Breast epithelium (tissue), 4 donors: Measurements from ENCODE around the gene P3H2. TPM values are rescaled to one million over a fixed set of nuclear protein-coding genes. Genes with fewer than 3 reads are reported as not detected.
"Not testable (repeated sequence)": the region's sequence is repeated elsewhere in the genome, so short reads cannot be mapped to it uniquely, and the experiment has no call there.

Source experiments
- DNase-seq, 2 donors: peaks; one replicate each; pipeline ENCODE4 v3.0.0-alpha.2; 2019; ENCODE audit warnings: low spot score in 2 of 2
- H3K27ac ChIP-seq, 2 donors: fragments of 200-600 bp; sonication (generic) in 1 of 2; one replicate each; pipeline ENCODE4 v1.5.1; 2016 to 2019; ENCODE audit warnings: mild to moderate bottlenecking in 1 of 2
- H3K27me3 ChIP-seq, 2 donors: fragments of 200-600 bp; sonication (generic) in 1 of 2; one replicate each; pipeline versions ENCODE4 v1.5.1 to v1.6.0; 2017 to 2019; ENCODE audit warnings: control low read depth in 1 of 2, mild to moderate bottlenecking in 1 of 2
- H3K36me3 ChIP-seq: fragments of 200-600 bp; one replicate; pipeline ENCODE4 v1.5.1; 2019
- H3K4me1 ChIP-seq, 2 donors: fragments of 200-600 bp; sonication (generic); one replicate each; pipeline ENCODE4 v1.5.1; 2016 to 2019; ENCODE audit warnings: control low read depth in 1 of 2
- H3K4me3 ChIP-seq, 3 donors: fragments of 200-600 bp; sonication (generic); 1 replicate in 2 of 3; 2 replicates in 1 of 3; pipeline ENCODE4 v1.5.1; 2016 to 2019; ENCODE audit warnings: mild to moderate bottlenecking in 3 of 3, moderate library complexity in 2 of 3
- H3K9me3 ChIP-seq, 2 donors: fragments of 200-600 bp; sonication (generic) in 1 of 2; one replicate each; pipeline ENCODE4 v1.5.1; 2016 to 2019; ENCODE audit warnings: control low read depth in 1 of 2
- POLR2A ChIP-seq: fragments of 450-650 bp; IDR thresholded peaks from one replicate; pipeline ENCODE4 v1.6.1; 2016; ENCODE audit warnings: antibody characterized with exemption, mild to moderate bottlenecking, moderate library complexity
- POLR2AphosphoS5 ChIP-seq, 3 donors: sonication (generic); formaldehyde crosslinking; IDR thresholded peaks; one replicate each; pipeline ENCODE4 v1.6.1; 2017; ENCODE audit warnings: antibody characterized with exemption in 3 of 3
- intact Hi-C: fragments of 100-400 bp; cut with DNase I; formaldehyde crosslinking; loops from one replicate; pipeline ENCODE4 v1.15.1; 2023; ENCODE audit warnings: low total_unique reads
- total RNA-seq, 3 donors: library from RNA; depleted of rRNA; stranded (reverse); fragments of >200 nt; gene quantifications; one replicate each; pipeline ENCODE4 v1.1.0, GENCODE V29; 2016
- TF ChIP-seq, protein P1 (sequence below), 3 donors: fragments of 450-650 bp; IDR thresholded peaks; one replicate each; pipeline ENCODE4 v1.5.1; 2016 to 2017; ENCODE audit warnings: antibody characterized with exemption in 3 of 3, mild to moderate bottlenecking in 3 of 3, moderate library complexity in 3 of 3

P3H2 gene
- total RNA-seq, 3 donors from 2014 or later: 1.6 to 12.3 (median 10.2) TPM

DNA sequence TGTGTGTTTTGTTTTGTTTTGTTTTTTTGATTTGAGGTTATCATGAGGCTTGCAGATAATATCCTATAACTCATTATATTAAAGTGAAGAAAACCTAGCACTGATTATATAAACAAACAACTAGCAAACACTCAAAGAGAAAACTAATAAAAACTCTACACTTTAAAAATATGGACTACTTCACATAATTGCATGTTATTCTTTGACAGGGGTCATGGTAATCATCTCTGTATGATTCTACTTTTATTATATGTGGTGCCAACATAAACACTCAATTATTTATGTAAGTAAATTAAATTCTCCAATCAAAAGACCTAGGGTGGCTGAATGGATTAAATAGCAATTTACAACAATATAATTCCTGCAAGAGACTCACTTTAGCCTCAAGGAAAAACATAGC is 44.6 kb upstream of the P3H2 start:
- Histone ChIP-seq H3K4me1 (no peaks in the 10 kb centered on the region), H3K9me3 (no peaks in the 10 kb centered on the region), H3K4me3 (no peak overlapping the region), H3K36me3 (no peaks in the 10 kb centered on the region), H3K27ac (no peak overlapping the region), H3K27me3 (no peaks in the 10 kb centered on the region)
- no peak for TF ChIP-seq POLR2A
- TF ChIP-seq, protein P1, sequence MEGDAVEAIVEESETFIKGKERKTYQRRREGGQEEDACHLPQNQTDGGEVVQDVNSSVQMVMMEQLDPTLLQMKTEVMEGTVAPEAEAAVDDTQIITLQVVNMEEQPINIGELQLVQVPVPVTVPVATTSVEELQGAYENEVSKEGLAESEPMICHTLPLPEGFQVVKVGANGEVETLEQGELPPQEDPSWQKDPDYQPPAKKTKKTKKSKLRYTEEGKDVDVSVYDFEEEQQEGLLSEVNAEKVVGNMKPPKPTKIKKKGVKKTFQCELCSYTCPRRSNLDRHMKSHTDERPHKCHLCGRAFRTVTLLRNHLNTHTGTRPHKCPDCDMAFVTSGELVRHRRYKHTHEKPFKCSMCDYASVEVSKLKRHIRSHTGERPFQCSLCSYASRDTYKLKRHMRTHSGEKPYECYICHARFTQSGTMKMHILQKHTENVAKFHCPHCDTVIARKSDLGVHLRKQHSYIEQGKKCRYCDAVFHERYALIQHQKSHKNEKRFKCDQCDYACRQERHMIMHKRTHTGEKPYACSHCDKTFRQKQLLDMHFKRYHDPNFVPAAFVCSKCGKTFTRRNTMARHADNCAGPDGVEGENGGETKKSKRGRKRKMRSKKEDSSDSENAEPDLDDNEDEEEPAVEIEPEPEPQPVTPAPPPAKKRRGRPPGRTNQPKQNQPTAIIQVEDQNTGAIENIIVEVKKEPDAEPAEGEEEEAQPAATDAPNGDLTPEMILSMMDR (IDR thresholded peaks at IDR 0.05): no peak
- TF ChIP-seq POLR2AphosphoS5 (IDR thresholded peaks at IDR 0.05): no peak
- intact Hi-C loops: no loop called here
- DNase-seq: no peak

DNA sequence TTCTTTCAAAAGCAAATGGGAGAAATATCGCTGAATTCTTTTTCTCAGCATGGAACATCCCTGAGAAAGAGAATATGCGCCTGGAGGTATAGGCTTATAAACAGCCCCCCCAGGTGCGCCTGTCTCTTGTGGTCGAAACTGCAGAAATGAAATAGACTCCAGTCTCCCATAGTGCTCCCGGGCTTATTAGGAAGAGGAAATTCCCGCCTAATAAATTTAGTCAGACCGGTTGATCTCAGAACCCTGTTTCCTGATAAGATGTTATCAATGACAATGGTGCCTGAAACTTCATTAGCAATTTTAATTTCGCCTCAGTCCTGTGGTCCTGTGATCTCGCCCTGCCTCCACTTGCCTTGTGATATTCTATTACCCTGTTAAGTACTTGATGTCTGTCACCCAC is 41.3 kb upstream of the P3H2 start:
- H3K9me3 ChIP-seq, intact Hi-C loops, DNase-seq, H3K4me1 ChIP-seq, H3K27ac ChIP-seq, H3K36me3 ChIP-seq, H3K27me3 ChIP-seq, H3K4me3 ChIP-seq: not testable (repeated sequence)

DNA sequence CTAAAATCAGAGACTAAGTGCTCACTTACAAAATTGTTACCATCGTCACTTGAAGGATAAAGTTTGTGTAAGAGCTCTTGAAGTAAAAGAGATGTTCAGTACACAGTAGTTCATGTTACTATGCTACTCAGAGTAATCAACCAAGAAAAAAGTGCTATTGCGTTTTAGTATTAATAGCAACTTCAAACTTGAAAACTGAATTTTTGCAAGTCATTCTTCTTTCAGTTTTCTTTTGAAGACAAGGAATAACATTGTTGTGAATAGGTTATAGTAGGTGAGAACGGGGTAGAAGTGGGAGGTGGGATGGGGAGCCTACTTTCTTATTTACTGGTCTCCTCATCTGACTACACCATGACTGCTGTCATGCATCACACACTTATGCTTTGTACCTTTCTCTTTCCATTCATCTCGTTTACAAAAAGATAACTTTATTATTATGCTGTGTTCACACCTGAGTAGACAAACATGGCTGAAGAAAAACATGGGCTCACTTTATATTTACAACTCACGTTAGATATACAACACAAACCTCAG is 39.3 kb upstream of the P3H2 start:
- Histone ChIP-seq H3K27ac (no peak overlapping the region), H3K4me3 (no peak overlapping the region), H3K4me1 (no peaks in the 10 kb centered on the region), H3K9me3 (no peaks in the 10 kb centered on the region), H3K36me3 (no peaks in the 10 kb centered on the region), H3K27me3 (no peaks in the 10 kb centered on the region)
- intact Hi-C loops: no loop called here
- DNase-seq: no peak
- TF ChIP-seq, protein P1 (IDR thresholded peaks at IDR 0.05): no peak
- TF ChIP-seq POLR2A (no peak), POLR2AphosphoS5 (IDR thresholded peaks at IDR 0.05) (no peak)

DNA sequence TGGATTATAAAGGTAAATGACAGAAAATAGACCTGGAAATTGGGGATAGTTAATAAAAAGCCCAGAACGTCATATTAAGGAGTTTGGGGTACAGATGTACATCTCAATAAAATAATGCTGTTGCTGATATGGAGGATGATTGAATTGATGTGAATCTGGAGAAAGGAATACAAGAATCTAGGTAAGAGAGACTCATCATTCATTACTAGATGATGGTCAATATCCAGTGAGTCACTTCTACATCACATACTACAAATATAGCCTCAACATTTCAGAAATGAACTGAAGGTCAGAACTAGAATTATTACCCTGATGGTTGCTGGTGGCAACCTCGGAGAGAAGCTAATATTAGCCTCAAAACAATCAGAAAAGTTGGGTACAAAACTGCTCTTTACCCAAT is 37.6 kb upstream of the P3H2 start:
- no peaks in the 10 kb centered on the region for H3K9me3 ChIP-seq
- no peaks in the 10 kb centered on the region for H3K27me3 ChIP-seq
- TF ChIP-seq POLR2A (no peak), POLR2AphosphoS5 (IDR thresholded peaks at IDR 0.05) (no peak)
- TF ChIP-seq, protein P1 (IDR thresholded peaks at IDR 0.05): no peak
- no peak overlapping the region for H3K27ac ChIP-seq
- no peaks in the 10 kb centered on the region for H3K4me1 ChIP-seq
- no peak for DNase-seq
- intact Hi-C loops: no loop called here
- no peaks in the 10 kb centered on the region for H3K36me3 ChIP-seq
- no peak overlapping the region for H3K4me3 ChIP-seq

DNA sequence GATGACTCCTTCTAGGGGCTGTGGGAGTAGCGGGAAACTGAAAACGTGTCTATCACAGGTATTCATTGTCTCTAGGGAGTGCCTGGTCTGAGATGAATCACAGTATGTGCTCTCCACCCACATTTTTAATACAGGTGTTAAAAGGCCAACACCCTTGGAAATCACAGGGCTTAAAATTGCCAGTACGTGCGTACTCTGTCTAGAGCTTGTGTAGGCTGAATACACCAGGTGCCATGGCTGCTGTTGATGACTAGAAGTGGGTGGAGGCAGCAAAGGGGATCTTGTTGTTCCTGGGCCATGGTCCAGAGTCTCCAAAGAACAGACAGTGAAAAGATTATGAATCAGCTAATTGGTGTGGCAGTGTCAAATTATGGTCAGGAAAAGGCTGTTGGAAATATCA is 35.1 kb upstream of the P3H2 start:
- Histone ChIP-seq H3K27ac (no peak overlapping the region), H3K4me3 (no peak overlapping the region), H3K27me3 (no peaks in the 10 kb centered on the region), H3K9me3 (no peaks in the 10 kb centered on the region), H3K4me1 (no peaks in the 10 kb centered on the region), H3K36me3 (no peaks in the 10 kb centered on the region)
- intact Hi-C loops: loop anchor here (2.0 kb wide), 1 partner anchor 17 kb away; no protein-coding TSS in a partner anchor
- DNase-seq: no peak
- TF ChIP-seq POLR2AphosphoS5 (IDR thresholded peaks at IDR 0.05): no peak

DNA sequence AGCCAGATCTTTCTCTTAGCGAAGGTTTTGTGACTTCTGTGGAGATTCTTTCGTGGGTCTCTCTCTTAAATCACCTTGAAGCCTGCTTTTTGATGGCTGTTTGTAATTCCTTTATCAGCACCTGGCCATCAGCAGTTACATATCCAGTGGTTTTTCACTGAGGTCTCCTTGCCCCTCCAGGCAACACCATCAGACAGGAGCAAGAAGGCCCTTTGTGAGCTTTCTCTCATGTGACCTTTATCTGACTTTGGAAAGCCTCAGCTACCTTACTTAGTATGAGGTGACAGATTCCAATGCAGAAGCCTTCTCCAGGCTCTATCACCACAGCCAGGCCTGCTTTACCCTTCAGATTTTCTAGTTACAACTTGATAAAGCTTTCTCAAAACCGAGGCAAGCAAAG is 30.0 kb upstream of the P3H2 start:
- Histone ChIP-seq H3K4me3 (no peak overlapping the region), H3K9me3 (no peaks in the 10 kb centered on the region), H3K27me3 (no peaks in the 10 kb centered on the region), H3K27ac (no peak overlapping the region), H3K4me1 (no peaks in the 10 kb centered on the region), H3K36me3 (no peaks in the 10 kb centered on the region)
- intact Hi-C loops: no loop called here
- DNase-seq: no peak
- TF ChIP-seq, protein P1 (IDR thresholded peaks at IDR 0.05): no peak
- TF ChIP-seq POLR2A (no peak), POLR2AphosphoS5 (IDR thresholded peaks at IDR 0.05) (no peak)

DNA sequence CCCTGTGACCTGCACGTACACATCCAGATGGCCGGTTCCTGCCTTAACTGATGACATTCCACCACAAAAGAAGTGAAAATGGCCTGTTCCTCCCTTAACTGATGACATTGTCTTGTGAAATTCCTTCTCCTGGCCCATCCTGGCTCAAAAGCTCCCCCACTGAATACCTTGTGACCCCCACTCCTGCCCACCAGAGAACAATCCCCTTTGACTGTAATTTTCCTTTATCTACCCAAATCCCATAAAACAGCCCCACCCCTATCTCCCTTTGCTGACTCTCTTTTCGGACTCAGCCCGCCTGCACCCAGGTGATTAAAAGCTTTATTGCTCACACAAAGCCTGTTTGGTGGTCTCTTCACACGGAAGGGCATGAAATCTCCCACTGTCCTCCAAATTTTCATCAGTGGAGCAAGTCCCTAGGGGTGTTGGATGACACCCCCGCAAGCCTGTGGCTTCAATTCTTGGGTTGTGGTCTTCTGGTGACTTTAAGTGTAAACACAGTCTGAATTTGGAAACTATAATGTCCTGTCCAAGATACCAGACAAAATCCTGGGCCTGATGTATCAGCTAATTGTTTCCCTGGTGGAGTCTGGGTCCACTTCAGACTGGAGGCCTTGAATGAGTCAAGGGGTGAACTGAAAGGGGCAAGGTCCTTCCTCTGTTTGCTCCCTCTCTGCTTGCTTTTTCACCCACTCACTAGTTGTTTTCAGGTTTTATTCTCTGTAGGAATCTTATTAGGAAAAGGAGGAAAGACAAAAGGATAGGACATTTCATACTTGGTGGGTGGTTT is 29.3 kb upstream of the P3H2 start:
- H3K4me3 ChIP-seq, DNase-seq, H3K36me3 ChIP-seq, intact Hi-C loops, H3K4me1 ChIP-seq, H3K27me3 ChIP-seq, H3K27ac ChIP-seq, H3K9me3 ChIP-seq: not testable (repeated sequence)

DNA sequence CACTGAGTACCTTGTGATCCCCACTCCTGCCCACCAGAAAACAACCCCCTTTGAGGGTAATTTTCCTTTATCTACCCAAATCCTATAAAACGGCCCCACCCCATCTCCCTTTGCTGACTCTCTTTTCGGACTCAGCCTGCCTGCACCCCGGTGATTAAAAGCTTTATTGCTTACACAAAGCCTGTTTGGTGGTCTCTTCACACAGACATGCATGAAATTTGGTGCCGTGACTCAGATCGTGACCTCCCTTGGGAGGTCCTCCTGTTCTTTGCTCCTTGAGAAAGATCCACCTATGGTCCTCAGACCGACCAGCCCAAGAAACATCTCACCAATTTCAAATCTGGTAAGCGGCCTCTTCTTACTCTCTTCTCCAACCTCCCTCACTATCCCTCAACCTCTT is 24.1 kb upstream of the P3H2 start:
- H3K4me3 ChIP-seq, intact Hi-C loops, H3K4me1 ChIP-seq: not testable (repeated sequence)

More for the DNA sequence above, 24.1 kb upstream of the P3H2 start:
- H3K27ac ChIP-seq, H3K27me3 ChIP-seq, H3K36me3 ChIP-seq, DNase-seq, H3K9me3 ChIP-seq: not testable (repeated sequence)
